22Rv1 (cell line): ENCODE results near the gene TMEM209.

ENCODE experiments used
- CTCF ChIP-seq: fragments of 450-650 bp; IDR thresholded peaks from 2 replicates; pipeline ENCODE4 v1.5.1; 2017; ENCODE audit warnings: mild to moderate bottlenecking
- ZFX ChIP-seq: fragments of 450-650 bp; IDR thresholded peaks from 2 replicates; pipeline ENCODE4 v1.6.1; 2017; ENCODE audit warnings: antibody characterized with exemption, borderline replicate concordance

- TF ChIP-seq CTCF (no peak), ZFX (no peak)
Measured at GRCh38 chr7:130189343-130189742, 15.9 kb downstream of the TMEM209 start.
